ENCODE data around the gene PPP3CB.
"Not testable (repeated sequence)": the region's sequence is repeated elsewhere in the genome, so short reads cannot be mapped to it uniquely, and the experiment has no call there.

The PPP3CB gene

GRCh38 chr10:73404690-73405089 is 91.1 kb downstream of the PPP3CB start:
- no peak overlapping the region for H3K4me3 ChIP-seq (ENCODE audit: low read length)
- TF ChIP-seq, protein P1, sequence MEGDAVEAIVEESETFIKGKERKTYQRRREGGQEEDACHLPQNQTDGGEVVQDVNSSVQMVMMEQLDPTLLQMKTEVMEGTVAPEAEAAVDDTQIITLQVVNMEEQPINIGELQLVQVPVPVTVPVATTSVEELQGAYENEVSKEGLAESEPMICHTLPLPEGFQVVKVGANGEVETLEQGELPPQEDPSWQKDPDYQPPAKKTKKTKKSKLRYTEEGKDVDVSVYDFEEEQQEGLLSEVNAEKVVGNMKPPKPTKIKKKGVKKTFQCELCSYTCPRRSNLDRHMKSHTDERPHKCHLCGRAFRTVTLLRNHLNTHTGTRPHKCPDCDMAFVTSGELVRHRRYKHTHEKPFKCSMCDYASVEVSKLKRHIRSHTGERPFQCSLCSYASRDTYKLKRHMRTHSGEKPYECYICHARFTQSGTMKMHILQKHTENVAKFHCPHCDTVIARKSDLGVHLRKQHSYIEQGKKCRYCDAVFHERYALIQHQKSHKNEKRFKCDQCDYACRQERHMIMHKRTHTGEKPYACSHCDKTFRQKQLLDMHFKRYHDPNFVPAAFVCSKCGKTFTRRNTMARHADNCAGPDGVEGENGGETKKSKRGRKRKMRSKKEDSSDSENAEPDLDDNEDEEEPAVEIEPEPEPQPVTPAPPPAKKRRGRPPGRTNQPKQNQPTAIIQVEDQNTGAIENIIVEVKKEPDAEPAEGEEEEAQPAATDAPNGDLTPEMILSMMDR (conservative IDR thresholded peaks at IDR 0.05; ENCODE audit: low read depth, low read length), result no peak
- DNase-seq (ENCODE audit: low read depth), result no peak

GRCh38 chr10:73401636-73402035 is 94.2 kb downstream of the PPP3CB start:
- DNase-seq (ENCODE audit: low read depth), result no peak
- TF ChIP-seq, protein P1 (conservative IDR thresholded peaks at IDR 0.05; ENCODE audit: low read depth, low read length), result no peak
- no peak overlapping the region for H3K4me3 ChIP-seq (ENCODE audit: low read length)

DNA sequence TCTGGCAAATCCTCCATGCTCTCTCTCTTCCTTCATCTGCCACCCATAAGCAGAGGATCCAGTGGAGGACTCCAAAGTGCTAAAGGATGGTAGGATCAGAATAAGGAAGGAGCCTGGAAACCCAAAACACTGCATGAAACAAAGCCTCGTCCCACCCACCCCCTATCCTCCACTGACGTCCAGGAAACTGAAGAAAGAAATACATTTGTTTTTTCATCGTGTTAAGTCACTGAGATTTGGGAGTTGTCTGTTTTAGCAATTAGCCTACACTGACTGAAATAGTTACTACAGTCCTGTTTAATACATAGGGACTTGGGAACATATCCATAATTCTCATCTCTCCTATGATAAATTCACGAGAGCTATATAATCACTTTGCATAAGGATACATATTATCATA is 96.8 kb downstream of the PPP3CB start:
- TF ChIP-seq, protein P1 (conservative IDR thresholded peaks at IDR 0.05; ENCODE audit: low read depth, low read length), result no peak

GRCh38 chr10:73398024-73398423 is 97.8 kb downstream of the PPP3CB start:
- TF ChIP-seq, protein P1 (conservative IDR thresholded peaks at IDR 0.05; ENCODE audit: low read depth, low read length), result peak; percentile 31
- H3K4me3 ChIP-seq (ENCODE audit: low read length), result no peak overlapping the region
- no peak for DNase-seq (ENCODE audit: low read depth)

More for the DNA sequence above, 96.8 kb downstream of the PPP3CB start:
- DNase-seq (ENCODE audit: low read depth), result no peak
- no peak overlapping the region for H3K4me3 ChIP-seq (ENCODE audit: low read length)

DNA sequence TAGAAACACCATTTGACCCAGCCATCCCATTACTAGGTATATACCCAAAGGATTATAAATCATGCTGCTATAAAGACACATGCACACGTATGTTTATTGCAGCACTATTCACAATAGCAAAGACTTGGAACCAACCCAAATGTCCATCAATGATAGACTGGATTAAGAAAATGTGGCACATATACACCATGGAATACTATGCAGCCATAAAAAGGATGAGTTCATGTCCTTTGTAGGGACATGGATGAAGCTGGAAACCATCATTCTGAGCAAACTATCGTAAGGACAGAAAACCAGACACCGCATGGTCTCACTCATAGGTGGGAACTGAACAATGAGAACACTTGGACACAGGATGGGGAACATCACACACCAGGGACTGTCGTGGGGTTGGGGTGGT is 101.5 kb downstream of the PPP3CB start:
- not testable (repeated sequence) for DNase-seq (ENCODE audit: low read depth); H3K4me3 ChIP-seq (ENCODE audit: low read length)

- TF ChIP-seq, protein P1 (conservative IDR thresholded peaks at IDR 0.05; ENCODE audit: low read depth, low read length), result no peak
- DNase-seq (ENCODE audit: low read depth), result no peak
- H3K4me3 ChIP-seq (ENCODE audit: low read length), result no peak overlapping the region
Measured at GRCh38 chr10:73388228-73388627, 107.6 kb downstream of the PPP3CB start.

- H3K4me3 ChIP-seq (ENCODE audit: low read length), result no peak overlapping the region
- TF ChIP-seq, protein P1 (conservative IDR thresholded peaks at IDR 0.05; ENCODE audit: low read depth, low read length), result no peak
- DNase-seq (ENCODE audit: low read depth), result no peak
Measured at GRCh38 chr10:73386583-73386982, 109.2 kb downstream of the PPP3CB start.

Measured in retinal pigment epithelial cell (primary cell).